ENCODE measurements around the gene PNLIPRP1.

DNA sequence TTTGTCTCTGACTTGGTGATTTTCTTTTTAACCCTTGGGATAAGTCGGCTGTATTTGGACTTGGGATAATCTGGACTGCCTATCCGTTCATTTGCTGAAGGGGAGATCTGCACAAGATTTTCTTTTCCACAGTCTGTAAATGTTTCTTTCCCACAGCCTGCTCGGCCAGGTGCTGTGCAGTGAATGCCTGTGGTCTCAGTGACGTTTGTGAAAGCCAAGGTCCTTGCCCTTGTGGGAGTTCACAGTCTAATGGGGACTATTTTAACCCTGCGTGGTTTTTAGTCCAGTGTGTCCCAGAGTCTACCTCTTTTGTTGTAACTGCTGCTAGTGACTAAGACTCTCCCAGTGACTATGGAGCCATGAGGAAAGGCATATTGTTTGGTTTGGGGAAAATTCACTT lies 36.1 kb upstream of the PNLIPRP1 start:
- TF ChIP-seq, protein P1, sequence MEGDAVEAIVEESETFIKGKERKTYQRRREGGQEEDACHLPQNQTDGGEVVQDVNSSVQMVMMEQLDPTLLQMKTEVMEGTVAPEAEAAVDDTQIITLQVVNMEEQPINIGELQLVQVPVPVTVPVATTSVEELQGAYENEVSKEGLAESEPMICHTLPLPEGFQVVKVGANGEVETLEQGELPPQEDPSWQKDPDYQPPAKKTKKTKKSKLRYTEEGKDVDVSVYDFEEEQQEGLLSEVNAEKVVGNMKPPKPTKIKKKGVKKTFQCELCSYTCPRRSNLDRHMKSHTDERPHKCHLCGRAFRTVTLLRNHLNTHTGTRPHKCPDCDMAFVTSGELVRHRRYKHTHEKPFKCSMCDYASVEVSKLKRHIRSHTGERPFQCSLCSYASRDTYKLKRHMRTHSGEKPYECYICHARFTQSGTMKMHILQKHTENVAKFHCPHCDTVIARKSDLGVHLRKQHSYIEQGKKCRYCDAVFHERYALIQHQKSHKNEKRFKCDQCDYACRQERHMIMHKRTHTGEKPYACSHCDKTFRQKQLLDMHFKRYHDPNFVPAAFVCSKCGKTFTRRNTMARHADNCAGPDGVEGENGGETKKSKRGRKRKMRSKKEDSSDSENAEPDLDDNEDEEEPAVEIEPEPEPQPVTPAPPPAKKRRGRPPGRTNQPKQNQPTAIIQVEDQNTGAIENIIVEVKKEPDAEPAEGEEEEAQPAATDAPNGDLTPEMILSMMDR (conservative IDR thresholded peaks at IDR 0.05; ENCODE audit: low read depth, low read length): no peak
- TF ChIP-seq EZH2 (IDR thresholded peaks at IDR 0.05; ENCODE audit: low read length, unreplicated experiment) (no peak), EZH2phosphoT487 (IDR thresholded peaks at IDR 0.05; ENCODE audit: borderline replicate concordance, low read length) (no peak)
